ENCODE data around the gene MXRA7.

The MXRA7 gene

GRCh38 chr17:76672892-76673291 is 37.9 kb downstream of the MXRA7 start:
- no peak for DNase-seq

- DNase-seq, result no peak
Observed at GRCh38 chr17:76672270-76672851, 38.4 kb downstream of the MXRA7 start.

GRCh38 chr17:76671912-76672262 is 38.9 kb downstream of the MXRA7 start:
- no peak for DNase-seq

- peak; percentile 100 for DNase-seq
Observed at GRCh38 chr17:76671123-76671911, 39.4 kb downstream of the MXRA7 start.

GRCh38 chr17:76670718-76671122 is 40.0 kb downstream of the MXRA7 start:
- no peak for DNase-seq

- DNase-seq, result no peak
Observed at GRCh38 chr17:76670020-76670717, 40.6 kb downstream of the MXRA7 start.

GRCh38 chr17:76667786-76668453 is 42.8 kb downstream of the MXRA7 start:
- DNase-seq, result no peak

GRCh38 chr17:76667491-76667755 is 43.3 kb downstream of the MXRA7 start:
- DNase-seq, result no peak

- no peak for DNase-seq
Observed at GRCh38 chr17:76660656-76661042, 50.1 kb downstream of the MXRA7 start.

- peak; percentile 30 for DNase-seq
Observed at GRCh38 chr17:76659928-76660655, 50.7 kb downstream of the MXRA7 start.

- no peak for DNase-seq
Observed at GRCh38 chr17:76658242-76658662, 52.5 kb downstream of the MXRA7 start.

- no peak for DNase-seq
Observed at GRCh38 chr17:76657505-76658241, 53.1 kb downstream of the MXRA7 start.

GRCh38 chr17:76654408-76654807 is 56.4 kb downstream of the MXRA7 start:
- DNase-seq, result no peak

- DNase-seq, result no peak
Observed at GRCh38 chr17:76650504-76650903, 60.3 kb downstream of the MXRA7 start.

GRCh38 chr17:76646712-76647111 is 64.1 kb downstream of the MXRA7 start:
- no peak for DNase-seq

- no peak for DNase-seq
Observed at GRCh38 chr17:76645481-76645880, 65.3 kb downstream of the MXRA7 start.

GRCh38 chr17:76644995-76645394 is 65.8 kb downstream of the MXRA7 start:
- no peak for DNase-seq

- DNase-seq, result no peak
Observed at GRCh38 chr17:76643553-76644148, 67.1 kb downstream of the MXRA7 start, which contains the start of gene ST6GALNAC1. Gene ST6GALNAC1 (minus strand): TSS chr17:76643757. CDS start chr17:76643638, 119 bp downstream.

GRCh38 chr17:76642994-76643393 is 67.8 kb downstream of the MXRA7 start:
- DNase-seq, result no peak

- no peak for DNase-seq
Observed at GRCh38 chr17:76642032-76642561, 68.7 kb downstream of the MXRA7 start.

GRCh38 chr17:76641501-76641900 is 69.3 kb downstream of the MXRA7 start:
- DNase-seq, result no peak

Measured in eye (tissue), 1 donor.